GM21528 (cell line): ENCODE results near the gene MPP2.

Experiments
- ATAC-seq: cut with Tn5 transposase; IDR thresholded peaks from one replicate; pipeline ENCODE4 v1.9.1; 2021; ENCODE audit warnings: mild to moderate bottlenecking, moderate library complexity; ENCODE audit not compliant: unreplicated experiment, low FRiP score

MPP2 gene

GRCh38 chr17:43829738-43830137 is 77.6 kb downstream of the MPP2 start:
- ATAC-seq = no peak

- no peak for ATAC-seq
Measured at GRCh38 chr17:43827596-43827995, 79.7 kb downstream of the MPP2 start.

- no peak for ATAC-seq
Measured at GRCh38 chr17:43826206-43826605, 81.1 kb downstream of the MPP2 start.

GRCh38 chr17:43825567-43825966 is 81.8 kb downstream of the MPP2 start:
- no peak for ATAC-seq
